HCT116 (cell line): ENCODE data around the gene TAF11L2.
"Not testable (repeated sequence)": the region's sequence is repeated elsewhere in the genome, so short reads cannot be mapped to it uniquely, and the experiment has no call there.

Experiments
- FOSL1 ChIP-seq: IDR thresholded peaks from 2 replicates; pipeline ENCODE4 v1.6.1; 2012; ENCODE audit warnings: low read depth
- JUND ChIP-seq: IDR thresholded peaks from 2 replicates; pipeline ENCODE4 v1.6.1; 2012
- POLR2A ChIP-seq: IDR thresholded peaks from 2 replicates; pipeline ENCODE4 v1.7.0; 2011; ENCODE audit warnings: borderline replicate concordance; ENCODE audit not compliant: insufficient read depth, insufficient read length; ENCODE audit errors: extremely low read depth
- SIN3A ChIP-seq: IDR thresholded peaks from 2 replicates; pipeline ENCODE4 v1.6.1; 2012; ENCODE audit warnings: low read depth
- YY1 ChIP-seq: IDR thresholded peaks from 2 replicates; pipeline ENCODE4 v1.6.1; 2011; ENCODE audit warnings: low read length, low read depth, moderate library complexity, mild to moderate bottlenecking; ENCODE audit not compliant: insufficient replicate concordance; ENCODE audit errors: extremely low read depth
- TF ChIP-seq, protein P1 (sequence below): IDR thresholded peaks from 2 replicates; pipeline ENCODE4 v1.6.1; 2012

DNA sequence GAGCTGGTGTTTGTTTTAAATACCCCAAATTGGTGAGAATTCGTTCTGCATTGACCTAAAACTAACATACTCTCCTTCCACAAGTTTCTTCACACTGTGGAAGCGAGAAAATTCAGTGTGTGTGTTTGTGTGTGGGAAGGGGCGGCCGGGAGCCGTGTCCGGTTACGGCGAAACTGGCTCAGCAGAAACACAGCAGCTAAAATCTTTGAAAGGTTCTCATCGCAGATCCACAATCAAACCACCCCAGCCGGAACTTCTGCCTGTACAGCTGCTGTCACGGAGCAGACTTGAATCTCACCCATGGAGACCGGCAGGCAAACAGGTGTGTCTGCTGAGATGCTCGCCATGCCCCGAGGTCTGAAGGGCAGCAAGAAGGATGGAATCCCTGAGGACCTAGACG, 23.5 kb downstream of the TAF11L2 start, which contains the start of gene TAF11L4:
- TF ChIP-seq SIN3A, JUND, POLR2A, YY1, FOSL1: not testable (repeated sequence)
- TF ChIP-seq, protein P1, sequence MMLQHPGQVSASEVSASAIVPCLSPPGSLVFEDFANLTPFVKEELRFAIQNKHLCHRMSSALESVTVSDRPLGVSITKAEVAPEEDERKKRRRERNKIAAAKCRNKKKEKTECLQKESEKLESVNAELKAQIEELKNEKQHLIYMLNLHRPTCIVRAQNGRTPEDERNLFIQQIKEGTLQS = not testable (repeated sequence)
